GM13976 (cell line): ENCODE data around the gene IGSF21.

ENCODE experiments used
- DNase-seq: peaks from one replicate; pipeline ENCODE4 v3.0.0; 2012; ENCODE audit warnings: low spot score
- CTCF ChIP-seq: IDR thresholded peaks from 2 replicates; pipeline ENCODE4 v1.5.1; 2012; ENCODE audit warnings: borderline replicate concordance, mild to moderate bottlenecking; ENCODE audit not compliant: insufficient read depth; ENCODE audit errors: extremely low read depth, missing control alignments, control extremely low read depth
- in situ Hi-C: fragments of 300-500 bp; cut with MboI; formaldehyde crosslinking; loops from one replicate; pipeline ENCODE4 v1.12.0; 2022; ENCODE audit warnings: low sequenced_read_pairs, mixed read lengths, inconsistent platforms; ENCODE audit not compliant: unreplicated experiment

The IGSF21 gene

GRCh38 chr1:18178111-18178510 is 70.5 kb downstream of the IGSF21 start:
- in situ Hi-C loops: no loop called here
- peak; percentile 42 for DNase-seq
- no peak for TF ChIP-seq CTCF

- in situ Hi-C loops: no loop called here
Observed at GRCh38 chr1:18179009-18179408, 71.4 kb downstream of the IGSF21 start.

GRCh38 chr1:18182398-18183160 is 75.0 kb downstream of the IGSF21 start:
- in situ Hi-C loops: no loop called here
- no peak for TF ChIP-seq CTCF
- no peak for DNase-seq

More at GRCh38 chr1:18179009-18179408, 71.4 kb downstream of the IGSF21 start:
- TF ChIP-seq CTCF: no peak
- DNase-seq: no peak

- in situ Hi-C loops: no loop called here
- no peak for TF ChIP-seq CTCF
- DNase-seq: no peak
Observed at GRCh38 chr1:18183533-18183932, 75.9 kb downstream of the IGSF21 start.

- in situ Hi-C loops: no loop called here
- TF ChIP-seq CTCF: no peak
- no peak for DNase-seq
Observed at GRCh38 chr1:18187054-18187453, 79.5 kb downstream of the IGSF21 start.

- no peak for TF ChIP-seq CTCF
- DNase-seq: no peak
- in situ Hi-C loops: no loop called here
Observed at GRCh38 chr1:18188820-18189517, 81.4 kb downstream of the IGSF21 start.
